COLO668 (cell line): ENCODE data around the gene POF1B.

Experiments
- DNase-seq: peaks from one replicate; lab custom pipeline; 2025; ENCODE audit not compliant: unreplicated experiment; lab: John Stamatoyannopoulos, UW

The POF1B gene

GRCh38 chrX:85243761-85244449, 135.6 kb downstream of the POF1B start, which contains the start of the genes SATL1 and ZNF711:
Gene SATL1, minus strand, starts transcription at chrX:85243779. Its CDS starts 134,811 bp downstream, at chrX:85108968.
Gene ZNF711, plus strand, starts transcription at chrX:85243991. Its CDS starts 3,582 bp downstream, at chrX:85247573.
- DNase-seq = peak; percentile 67

GRCh38 chrX:85243155-85243554, 136.3 kb downstream of the POF1B start:
- DNase-seq = no peak
